Activated CD8-positive, alpha-beta T cell treated with anti-CD3 and anti-CD28 coated beads for 36 hours (primary cell): Measurements from ENCODE around the gene HNRNPLL. TPM values are rescaled to one million over a fixed set of nuclear protein-coding genes. Genes with fewer than 3 reads are reported as not detected.

Experiments
- ATAC-seq: fragments of 200-7000 bp; cut with Tn5 transposase; one replicate; pipeline ENCODE4 v1.10.0; 2021; ENCODE audit warnings: mild to moderate bottlenecking, moderate library complexity
- CTCF ChIA-PET: fragments of 350-600 bp; sonication (Branson Sonifier 250); formaldehyde crosslinking; loops from one replicate; lab custom pipeline; 2021; ENCODE audit warnings: antibody characterized with exemption; lab: Charles Lee
- POLR2A ChIA-PET: fragments of 350-600 bp; sonication (Branson Sonifier 250); formaldehyde crosslinking; loops from one replicate; lab custom pipeline; 2021; ENCODE audit warnings: antibody characterized with exemption; lab: Charles Lee
- DNase-seq: peaks from one replicate; pipeline ENCODE4 v3.0.0-alpha.2; 2020
- H3K27ac Mint-ChIP-seq: one replicate; pipeline ENCODE4 v1.8.0; 2021; ENCODE audit warnings: mild to moderate bottlenecking, mixed read lengths
- H3K27me3 Mint-ChIP-seq: one replicate; pipeline ENCODE4 v1.8.0; 2021; ENCODE audit warnings: mixed read lengths
- H3K36me3 Mint-ChIP-seq: one replicate; pipeline ENCODE4 v1.8.0; 2021; ENCODE audit warnings: low read depth, mixed read lengths
- H3K4me1 Mint-ChIP-seq: one replicate; pipeline ENCODE4 v1.8.0; 2021; ENCODE audit warnings: low read depth, mixed read lengths
- H3K4me3 Mint-ChIP-seq: one replicate; pipeline ENCODE4 v1.8.0; 2021; ENCODE audit warnings: mild to moderate bottlenecking, moderate library complexity, mixed read lengths
- H3K9me3 Mint-ChIP-seq: one replicate; pipeline ENCODE4 v1.8.0; 2021; ENCODE audit warnings: mixed read lengths
- intact Hi-C: fragments of 100-400 bp; cut with micrococcal nuclease; formaldehyde crosslinking; loops from one replicate; pipeline ENCODE4 v1.10.0; 2022
- total RNA-seq, 2 experiments: library from RNA; stranded (reverse); gene quantifications; one replicate each; pipeline ENCODE4 v1.2.3, GENCODE V29; 2021
- TF ChIP-seq, protein P1 (sequence below): fragments of 200-600 bp; IDR thresholded peaks from one replicate; pipeline ENCODE4 v1.8.0; 2022; ENCODE audit warnings: antibody characterized with exemption, mild to moderate bottlenecking

HNRNPLL gene
- total RNA-seq, 2 experiments from 2014 or later, result 54.9 to 55.3 TPM

DNA sequence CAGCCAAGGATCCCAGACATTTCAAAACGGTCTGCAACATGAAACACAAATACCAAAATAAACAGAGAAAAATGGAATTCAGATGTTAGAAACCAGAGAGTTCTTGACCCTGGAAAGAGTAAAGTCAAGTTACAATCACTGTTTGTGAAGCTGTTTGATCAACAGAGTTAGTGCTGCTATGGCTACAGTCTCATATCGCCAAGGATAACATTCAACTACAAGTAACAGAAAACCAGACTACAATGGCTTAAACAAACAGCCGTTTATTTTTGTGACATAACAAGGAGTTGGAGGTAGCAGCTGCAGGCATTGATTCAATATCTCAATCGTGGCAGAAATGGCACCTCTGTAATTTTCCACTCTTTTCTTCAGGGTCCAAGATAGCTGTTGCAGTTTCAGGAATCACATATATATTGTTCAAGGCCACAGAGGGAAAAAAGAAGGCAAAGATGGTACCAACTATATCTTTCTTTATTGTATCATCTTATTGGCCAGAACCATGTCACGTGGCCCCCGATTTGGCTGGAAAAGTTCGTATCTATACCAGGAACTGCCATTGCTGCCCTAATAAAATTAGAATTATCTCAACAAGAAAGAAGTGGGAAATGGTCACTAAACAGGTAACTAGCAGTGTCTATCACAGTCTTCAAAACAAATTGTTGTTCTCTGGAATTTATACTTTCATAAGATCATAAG, 17.7 kb upstream of the HNRNPLL start:
- CTCF ChIA-PET, result interaction anchor here (1.3 to 4.0 kb wide), 3 partner anchors 10 to 39 kb away, joined by 3 to 22 read pairs (median 3); partner anchors contain the start of gene HNRNPLL
- peaks cover 12% of the 10 kb centered on the region for H3K4me1 Mint-ChIP-seq
- H3K4me3 Mint-ChIP-seq, result no peak overlapping the region
- intact Hi-C loops, result no loop called here
- peaks cover 1% of the 10 kb centered on the region for H3K9me3 Mint-ChIP-seq
- no peak for ATAC-seq
- H3K36me3 Mint-ChIP-seq, result no peaks in the 10 kb centered on the region
- no peak for DNase-seq
- TF ChIP-seq, protein P1, sequence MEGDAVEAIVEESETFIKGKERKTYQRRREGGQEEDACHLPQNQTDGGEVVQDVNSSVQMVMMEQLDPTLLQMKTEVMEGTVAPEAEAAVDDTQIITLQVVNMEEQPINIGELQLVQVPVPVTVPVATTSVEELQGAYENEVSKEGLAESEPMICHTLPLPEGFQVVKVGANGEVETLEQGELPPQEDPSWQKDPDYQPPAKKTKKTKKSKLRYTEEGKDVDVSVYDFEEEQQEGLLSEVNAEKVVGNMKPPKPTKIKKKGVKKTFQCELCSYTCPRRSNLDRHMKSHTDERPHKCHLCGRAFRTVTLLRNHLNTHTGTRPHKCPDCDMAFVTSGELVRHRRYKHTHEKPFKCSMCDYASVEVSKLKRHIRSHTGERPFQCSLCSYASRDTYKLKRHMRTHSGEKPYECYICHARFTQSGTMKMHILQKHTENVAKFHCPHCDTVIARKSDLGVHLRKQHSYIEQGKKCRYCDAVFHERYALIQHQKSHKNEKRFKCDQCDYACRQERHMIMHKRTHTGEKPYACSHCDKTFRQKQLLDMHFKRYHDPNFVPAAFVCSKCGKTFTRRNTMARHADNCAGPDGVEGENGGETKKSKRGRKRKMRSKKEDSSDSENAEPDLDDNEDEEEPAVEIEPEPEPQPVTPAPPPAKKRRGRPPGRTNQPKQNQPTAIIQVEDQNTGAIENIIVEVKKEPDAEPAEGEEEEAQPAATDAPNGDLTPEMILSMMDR, result no peak
- no peak overlapping the region for H3K27ac Mint-ChIP-seq
- H3K27me3 Mint-ChIP-seq, result no peaks in the 10 kb centered on the region
- POLR2A ChIA-PET, result interaction anchor here (0.6 to 1.4 kb wide), 2 partner anchors 12 to 130 kb away, joined by 4 to 5 read pairs; no protein-coding TSS in a partner anchor

DNA sequence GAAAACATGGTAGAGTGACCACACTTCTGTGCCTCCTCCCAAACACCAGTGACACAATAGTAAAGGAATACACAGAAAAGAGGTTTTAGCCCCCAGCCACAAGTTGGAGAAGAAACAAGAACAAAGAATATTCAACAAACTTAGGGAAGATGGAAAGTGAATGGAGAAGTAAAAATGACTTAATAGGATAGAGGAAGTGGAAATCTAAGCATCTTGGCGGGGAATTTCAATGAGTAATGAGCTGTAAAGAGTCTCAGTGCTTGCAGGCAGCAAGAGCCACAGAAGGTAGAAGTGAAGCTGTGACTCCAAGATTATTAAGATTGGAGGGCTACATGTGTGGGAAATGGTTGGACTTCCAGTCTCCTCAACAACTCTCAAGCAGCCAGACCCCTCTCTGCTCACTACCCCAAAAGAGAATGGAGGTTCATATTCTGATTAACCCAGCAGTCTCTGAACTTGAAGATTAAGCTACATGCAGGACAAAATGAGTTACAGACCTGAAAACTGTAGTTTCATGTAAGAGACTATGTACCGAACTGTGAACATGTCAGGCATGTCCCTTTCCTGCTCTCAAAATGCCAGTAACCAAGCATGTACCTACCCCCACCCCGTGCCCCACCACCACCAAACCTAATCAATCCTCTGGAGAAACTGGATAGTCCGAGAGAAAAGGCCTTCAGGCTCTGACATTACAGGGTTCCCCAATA, 16.9 kb upstream of the HNRNPLL start:
- CTCF ChIA-PET, result interaction anchor here (0.8 to 4.0 kb wide), 3 partner anchors 16 to 38 kb away, joined by 3 to 22 read pairs (median 3); partner anchors contain the start of gene HNRNPLL
- H3K4me3 Mint-ChIP-seq, result no peak overlapping the region
- H3K27ac Mint-ChIP-seq, result no peak overlapping the region
- DNase-seq (no peak), ATAC-seq (no peak)
- H3K4me1 Mint-ChIP-seq, result peaks cover 19% of the 10 kb centered on the region
- H3K27me3 Mint-ChIP-seq, result no peaks in the 10 kb centered on the region
- H3K9me3 Mint-ChIP-seq, result peaks cover 1% of the 10 kb centered on the region
- intact Hi-C loops, result no loop called here
- TF ChIP-seq, protein P1, result no peak
- POLR2A ChIA-PET, result interaction anchor here (0.6 to 1.4 kb wide), 2 partner anchors 11 to 131 kb away, joined by 4 to 5 read pairs; no protein-coding TSS in a partner anchor
- no peaks in the 10 kb centered on the region for H3K36me3 Mint-ChIP-seq

GRCh38 chr2:38617301-38617700, 14.6 kb upstream of the HNRNPLL start:
- ChIA-PET CTCF (interaction anchor here (0.9 to 4.0 kb wide), 3 partner anchors 9 to 35 kb away, joined by 3 to 22 read pairs (median 4); partner anchors contain the start of gene HNRNPLL), POLR2A (interaction anchor here (0.6 to 1.5 kb wide), 4 partner anchors 9 to 30 kb away, joined by 3 to 5 read pairs (median 4); no protein-coding TSS in a partner anchor)
- no peaks in the 10 kb centered on the region for H3K36me3 Mint-ChIP-seq
- intact Hi-C loops, result no loop called here
- H3K4me1 Mint-ChIP-seq, result peaks cover 34% of the 10 kb centered on the region
- ATAC-seq (no peak), DNase-seq (no peak)
- peaks cover 1% of the 10 kb centered on the region for H3K9me3 Mint-ChIP-seq
- no peak overlapping the region for H3K4me3 Mint-ChIP-seq
- TF ChIP-seq, protein P1, result no peak
- no peaks in the 10 kb centered on the region for H3K27me3 Mint-ChIP-seq
- H3K27ac Mint-ChIP-seq, result no peak overlapping the region

DNA sequence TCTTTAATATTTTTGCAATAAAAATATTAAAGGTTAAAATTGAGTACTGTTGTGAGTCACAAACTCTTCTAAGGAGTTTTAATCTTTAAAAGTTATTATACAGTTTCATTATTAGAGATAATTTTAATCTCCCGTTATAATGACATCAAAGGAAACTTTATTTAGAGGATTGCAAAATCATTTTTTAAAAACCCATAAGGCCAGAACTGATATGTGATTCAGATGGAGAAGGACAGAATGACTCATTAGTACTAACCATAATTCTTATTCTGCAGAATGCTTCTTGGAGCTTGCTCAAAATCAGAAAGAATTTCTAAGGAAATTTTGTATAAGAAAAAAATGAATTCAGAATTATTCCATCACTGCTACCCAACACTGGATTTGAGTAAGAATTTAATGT, 12.5 kb upstream of the HNRNPLL start:
- intact Hi-C loops, result no loop called here
- peak; percentile 41 for ATAC-seq
- ChIA-PET POLR2A (no interaction called here), CTCF (interaction anchor here (0.7 to 3.9 kb wide), 4 partner anchors 12 to 108 kb away, joined by 3 to 31 read pairs (median 3); partner anchors contain the start of genes GALM and HNRNPLL)
- Mint-ChIP-seq H3K4me1 (peaks cover 47% of the 10 kb centered on the region), H3K27ac (no peak overlapping the region), H3K27me3 (no peaks in the 10 kb centered on the region), H3K9me3 (no peaks in the 10 kb centered on the region), H3K36me3 (no peaks in the 10 kb centered on the region), H3K4me3 (no peak overlapping the region)
- DNase-seq, result no peak
- TF ChIP-seq, protein P1, result no peak
